K562 (cell line): ENCODE results near the gene CTSW. TPM values are rescaled to one million over a fixed set of nuclear protein-coding genes. Genes with fewer than 3 reads are reported as not detected.

Source experiments
- BRF1 ChIP-seq: IDR thresholded peaks from 3 replicates; pipeline ENCODE4 v1.6.1; 2011; ENCODE audit warnings: borderline replicate concordance, mild to moderate bottlenecking; ENCODE audit not compliant: insufficient read length; ENCODE audit errors: extremely low read depth
- FOXJ3 ChIP-seq: sonication (generic); formaldehyde crosslinking; IDR thresholded peaks from 2 replicates; pipeline ENCODE4 v1.4.0; 2020; ENCODE audit warnings: mild to moderate bottlenecking, missing genetic modification reagents
- MTF1 ChIP-seq: fragments of 250-450 bp; sonication (Bioruptor Pico); IDR thresholded peaks from 2 replicates; pipeline ENCODE4 v1.9.0; 2021; ENCODE audit warnings: moderate library complexity, mild to moderate bottlenecking, inconsistent platforms, borderline replicate concordance
- POLR2AphosphoS2 ChIP-seq: IDR thresholded peaks from 2 replicates; pipeline ENCODE4 v1.6.1; 2012; ENCODE audit warnings: low read length, improper control_type of control experiment
- SMAD2 ChIP-seq: fragments of 150-350 bp; IDR thresholded peaks from 2 replicates; pipeline ENCODE4 v1.6.1; 2014; ENCODE audit warnings: low read depth, mild to moderate bottlenecking, low read length
- SMARCC2 ChIP-seq: fragments of 450-650 bp; IDR thresholded peaks from 2 replicates; pipeline ENCODE4 v1.6.1; 2017; ENCODE audit warnings: antibody characterized with exemption, moderate library complexity, mild to moderate bottlenecking, low read depth
- YBX1 ChIP-seq: fragments of 450-650 bp; IDR thresholded peaks from 2 replicates; pipeline ENCODE4 v1.7.1; 2016; ENCODE audit warnings: mild to moderate bottlenecking
- ZNF311 ChIP-seq: fragments of 250-450 bp; sonication (Bioruptor Pico); IDR thresholded peaks from 2 replicates; pipeline ENCODE4 v1.4.0; 2020; ENCODE audit warnings: mild to moderate bottlenecking, moderate library complexity
- ZNF584 ChIP-seq: fragments of 200-800 bp; sonication (Bioruptor generic); IDR thresholded peaks from 2 replicates; pipeline ENCODE4 v1.6.1; 2016; ENCODE audit warnings: low read depth, mild to moderate bottlenecking, missing genetic modification characterization, missing compliant biosample characterization
- polyA plus RNA-seq, 8 experiments: library from polyadenylated mRNA; depleted of rRNA in 4 of 8; stranded (reverse) in 5 of 8; unstranded in 3 of 8; fragments of >200 nt; fragmentation: Nextera tagmentation in 2 of 8; fragmentation: Illumina TruSeq in 1 of 8; extraction: Ambion mirVana in 2 of 8; extraction: Trizol in 1 of 8; gene quantifications; 2 replicates each; pipeline versions ENCODE4 v1.2.1 to v1.2.3, GENCODE V29; 2011 to 2014; ENCODE audit warnings: inconsistent platforms in 1 of 8, missing spikeins in 1 of 8
- total RNA-seq, 7 experiments: library from RNA; depleted of rRNA in 6 of 7; stranded (reverse); fragments of >200 nt in 6 of 7; fragmentation: Illumina TruSeq in 2 of 7; extraction: Trizol in 2 of 7; gene quantifications; 2 replicates each; pipeline versions ENCODE4 v1.2.1 to v1.2.3, GENCODE V29; 2011 to 2021; ENCODE audit warnings: low replicate concordance in 1 of 7
- TF ChIP-seq, protein P1 (sequence below): fragments of 450-650 bp; IDR thresholded peaks from 2 replicates; pipeline ENCODE4 v1.6.1; 2016; ENCODE audit warnings: borderline replicate concordance
- TF ChIP-seq, protein P2 (sequence below): fragments of 450-650 bp; IDR thresholded peaks from 2 replicates; pipeline ENCODE4 v1.6.1; 2016; ENCODE audit warnings: missing biosample characterization, missing genetic modification characterization
- TF ChIP-seq, protein P3 (sequence below): fragments of 250-450 bp; sonication (Bioruptor Pico); IDR thresholded peaks from 2 replicates; pipeline ENCODE4 v1.9.0; 2021; ENCODE audit warnings: mild to moderate bottlenecking, inconsistent platforms
- TF ChIP-seq, protein P4 (sequence below), 2 experiments: fragments of 450-650 bp; IDR thresholded peaks; 2 replicates each; pipeline ENCODE4 v1.6.1; 2016; ENCODE audit warnings: mild to moderate bottlenecking in 2 of 2, borderline replicate concordance in 1 of 2, low read depth in 1 of 2, moderate library complexity in 1 of 2

Gene CTSW
- total and polyA plus RNA-seq, 9 of the 15 experiments (the other 6 are each of a cell fraction or from before 2014, with no cell fraction given), result 0.04 TPM; not detected in 8

DNA sequence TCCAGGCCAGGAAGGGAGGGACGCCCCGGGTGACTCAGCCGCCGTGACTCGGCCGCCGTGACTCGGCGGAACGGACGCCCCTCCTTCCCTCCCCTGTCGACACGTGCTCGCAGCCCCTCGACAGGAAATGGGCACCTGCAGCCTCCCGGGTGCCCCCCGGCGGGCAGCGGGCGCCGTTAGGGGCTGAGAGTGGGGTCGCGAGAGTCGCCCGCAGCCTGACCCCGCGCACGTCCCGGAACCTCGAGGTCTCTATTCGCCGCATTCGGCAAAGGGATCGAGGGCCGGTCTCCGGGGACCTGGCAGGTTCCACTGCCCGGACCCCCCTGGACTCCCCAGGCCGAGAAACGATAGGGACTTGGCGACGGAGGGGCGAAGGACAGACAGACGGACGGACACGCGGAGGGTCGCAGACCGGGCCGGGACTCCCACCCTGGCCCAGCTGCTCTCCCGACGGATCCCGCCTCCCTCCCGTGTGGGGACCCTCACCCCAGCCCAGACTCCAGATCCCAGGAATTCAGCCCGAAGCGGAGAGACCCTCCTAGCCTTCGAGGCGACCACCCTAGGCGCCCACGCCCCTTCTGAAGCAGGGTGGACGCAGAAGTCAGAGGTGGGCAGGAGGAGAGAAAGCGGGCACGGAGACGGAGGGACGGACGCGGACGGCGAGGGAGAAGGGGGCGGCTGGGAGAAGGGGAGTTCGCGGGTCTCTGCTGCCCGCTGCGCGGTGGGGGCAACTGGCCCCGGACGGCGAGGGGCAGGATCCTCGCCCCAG is 19.9 kb downstream of the CTSW start (continued):
- TF ChIP-seq FOXJ3 (CRISPR knock-in tag) (no peak), SMARCC2 (peak; percentile 45; the same call in 1 of the 2 replicates), ZNF584 (CRISPR knock-in tag) (no peak), BRF1 (no peak), YBX1 (no peak), MTF1 (CRISPR knock-in tag) (no peak), SMAD2 (no peak), POLR2AphosphoS2 (no peak), ZNF311 (CRISPR knock-in tag) (0 out of 2 replicates have a peak, but pooled peaks have one; percentile 52)
- TF ChIP-seq, protein P1, sequence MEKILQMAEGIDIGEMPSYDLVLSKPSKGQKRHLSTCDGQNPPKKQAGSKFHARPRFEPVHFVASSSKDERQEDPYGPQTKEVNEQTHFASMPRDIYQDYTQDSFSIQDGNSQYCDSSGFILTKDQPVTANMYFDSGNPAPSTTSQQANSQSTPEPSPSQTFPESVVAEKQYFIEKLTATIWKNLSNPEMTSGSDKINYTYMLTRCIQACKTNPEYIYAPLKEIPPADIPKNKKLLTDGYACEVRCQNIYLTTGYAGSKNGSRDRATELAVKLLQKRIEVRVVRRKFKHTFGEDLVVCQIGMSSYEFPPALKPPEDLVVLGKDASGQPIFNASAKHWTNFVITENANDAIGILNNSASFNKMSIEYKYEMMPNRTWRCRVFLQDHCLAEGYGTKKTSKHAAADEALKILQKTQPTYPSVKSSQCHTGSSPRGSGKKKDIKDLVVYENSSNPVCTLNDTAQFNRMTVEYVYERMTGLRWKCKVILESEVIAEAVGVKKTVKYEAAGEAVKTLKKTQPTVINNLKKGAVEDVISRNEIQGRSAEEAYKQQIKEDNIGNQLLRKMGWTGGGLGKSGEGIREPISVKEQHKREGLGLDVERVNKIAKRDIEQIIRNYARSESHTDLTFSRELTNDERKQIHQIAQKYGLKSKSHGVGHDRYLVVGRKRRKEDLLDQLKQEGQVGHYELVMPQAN, result peak; percentile 82; the same call in 1 of the 2 replicates
- TF ChIP-seq, protein P2, sequence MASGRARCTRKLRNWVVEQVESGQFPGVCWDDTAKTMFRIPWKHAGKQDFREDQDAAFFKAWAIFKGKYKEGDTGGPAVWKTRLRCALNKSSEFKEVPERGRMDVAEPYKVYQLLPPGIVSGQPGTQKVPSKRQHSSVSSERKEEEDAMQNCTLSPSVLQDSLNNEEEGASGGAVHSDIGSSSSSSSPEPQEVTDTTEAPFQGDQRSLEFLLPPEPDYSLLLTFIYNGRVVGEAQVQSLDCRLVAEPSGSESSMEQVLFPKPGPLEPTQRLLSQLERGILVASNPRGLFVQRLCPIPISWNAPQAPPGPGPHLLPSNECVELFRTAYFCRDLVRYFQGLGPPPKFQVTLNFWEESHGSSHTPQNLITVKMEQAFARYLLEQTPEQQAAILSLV (tag), result no peak
- TF ChIP-seq, protein P3, sequence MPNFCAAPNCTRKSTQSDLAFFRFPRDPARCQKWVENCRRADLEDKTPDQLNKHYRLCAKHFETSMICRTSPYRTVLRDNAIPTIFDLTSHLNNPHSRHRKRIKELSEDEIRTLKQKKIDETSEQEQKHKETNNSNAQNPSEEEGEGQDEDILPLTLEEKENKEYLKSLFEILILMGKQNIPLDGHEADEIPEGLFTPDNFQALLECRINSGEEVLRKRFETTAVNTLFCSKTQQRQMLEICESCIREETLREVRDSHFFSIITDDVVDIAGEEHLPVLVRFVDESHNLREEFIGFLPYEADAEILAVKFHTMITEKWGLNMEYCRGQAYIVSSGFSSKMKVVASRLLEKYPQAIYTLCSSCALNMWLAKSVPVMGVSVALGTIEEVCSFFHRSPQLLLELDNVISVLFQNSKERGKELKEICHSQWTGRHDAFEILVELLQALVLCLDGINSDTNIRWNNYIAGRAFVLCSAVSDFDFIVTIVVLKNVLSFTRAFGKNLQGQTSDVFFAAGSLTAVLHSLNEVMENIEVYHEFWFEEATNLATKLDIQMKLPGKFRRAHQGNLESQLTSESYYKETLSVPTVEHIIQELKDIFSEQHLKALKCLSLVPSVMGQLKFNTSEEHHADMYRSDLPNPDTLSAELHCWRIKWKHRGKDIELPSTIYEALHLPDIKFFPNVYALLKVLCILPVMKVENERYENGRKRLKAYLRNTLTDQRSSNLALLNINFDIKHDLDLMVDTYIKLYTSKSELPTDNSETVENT (CRISPR knock-in tag), result no peak
- TF ChIP-seq, protein P4, sequence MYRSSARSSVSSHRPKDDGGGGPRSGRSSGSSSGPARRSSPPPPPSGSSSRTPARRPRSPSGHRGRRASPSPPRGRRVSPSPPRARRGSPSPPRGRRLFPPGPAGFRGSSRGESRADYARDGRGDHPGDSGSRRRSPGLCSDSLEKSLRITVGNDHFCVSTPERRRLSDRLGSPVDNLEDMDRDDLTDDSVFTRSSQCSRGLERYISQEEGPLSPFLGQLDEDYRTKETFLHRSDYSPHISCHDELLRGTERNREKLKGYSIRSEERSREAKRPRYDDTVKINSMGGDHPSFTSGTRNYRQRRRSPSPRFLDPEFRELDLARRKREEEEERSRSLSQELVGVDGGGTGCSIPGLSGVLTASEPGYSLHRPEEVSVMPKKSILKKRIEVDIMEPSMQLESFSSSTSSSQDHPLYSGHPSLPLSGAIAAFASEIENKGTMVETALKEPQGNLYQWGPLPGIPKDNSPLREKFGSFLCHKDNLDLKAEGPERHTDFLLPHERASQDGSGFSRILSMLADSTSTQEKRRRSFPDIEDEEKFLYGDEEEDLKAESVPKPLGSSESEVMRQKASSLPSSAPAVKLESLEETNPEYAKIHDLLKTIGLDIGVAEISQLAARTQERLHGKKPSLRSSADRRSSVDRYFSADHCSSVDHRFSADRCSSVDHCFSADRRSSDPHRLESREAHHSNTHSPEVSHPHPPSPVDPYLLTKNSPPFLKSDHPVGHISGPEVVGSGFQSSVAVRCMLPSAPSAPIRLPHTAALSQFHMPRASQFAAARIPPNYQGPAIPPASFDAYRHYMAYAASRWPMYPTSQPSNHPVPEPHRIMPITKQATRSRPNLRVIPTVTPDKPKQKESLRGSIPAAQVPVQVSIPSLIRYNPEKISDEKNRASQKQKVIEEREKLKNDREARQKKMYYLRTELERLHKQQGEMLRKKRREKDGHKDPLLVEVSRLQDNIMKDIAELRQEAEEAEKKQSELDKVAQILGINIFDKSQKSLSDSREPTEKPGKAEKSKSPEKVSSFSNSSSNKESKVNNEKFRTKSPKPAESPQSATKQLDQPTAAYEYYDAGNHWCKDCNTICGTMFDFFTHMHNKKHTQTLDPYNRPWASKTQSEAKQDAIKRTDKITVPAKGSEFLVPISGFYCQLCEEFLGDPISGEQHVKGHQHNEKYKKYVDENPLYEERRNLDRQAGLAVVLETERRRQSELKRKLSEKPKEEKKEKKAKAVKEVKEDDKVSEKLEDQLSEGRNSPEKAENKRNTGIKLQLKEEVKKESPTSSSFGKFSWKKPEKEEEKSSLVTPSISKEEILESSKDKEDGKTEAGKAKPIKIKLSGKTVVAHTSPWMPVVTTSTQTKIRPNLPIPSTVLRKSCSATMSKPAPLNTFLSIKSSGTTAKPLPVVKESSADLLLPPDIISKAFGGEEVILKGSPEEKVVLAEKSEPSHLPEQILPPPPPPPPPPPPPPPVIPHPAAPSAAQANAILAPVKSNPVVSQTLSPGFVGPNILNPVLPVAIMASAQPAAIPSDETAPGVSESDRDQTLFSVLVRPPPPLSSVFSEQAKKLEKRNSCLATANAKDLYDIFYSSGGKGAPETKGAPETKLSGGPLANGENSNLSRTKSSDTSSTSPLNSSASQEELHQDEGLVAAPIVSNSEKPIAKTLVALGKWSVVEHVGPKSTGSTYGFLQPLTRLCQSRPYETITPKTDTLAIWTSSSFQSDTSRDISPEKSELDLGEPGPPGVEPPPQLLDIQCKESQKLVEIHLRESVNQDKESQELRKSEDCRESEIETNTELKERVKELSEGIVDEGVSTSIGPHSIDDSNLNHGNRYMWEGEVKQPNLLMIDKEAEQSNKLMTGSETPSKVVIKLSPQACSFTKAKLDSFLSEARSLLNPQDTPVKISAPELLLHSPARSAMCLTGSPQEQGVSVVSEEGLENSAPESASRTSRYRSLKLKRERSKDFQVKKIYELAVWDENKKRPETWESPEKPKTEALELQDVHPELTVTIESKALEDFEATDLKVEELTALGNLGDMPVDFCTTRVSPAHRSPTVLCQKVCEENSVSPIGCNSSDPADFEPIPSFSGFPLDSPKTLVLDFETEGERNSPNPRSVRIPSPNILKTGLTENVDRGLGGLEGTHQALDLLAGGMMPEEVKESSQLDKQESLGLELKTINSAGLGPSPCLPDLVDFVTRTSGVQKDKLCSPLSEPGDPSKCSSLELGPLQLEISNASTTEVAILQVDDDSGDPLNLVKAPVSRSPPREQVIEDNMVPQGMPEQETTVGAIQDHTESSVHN (IDR thresholded peaks at IDR 0.05; ENCODE audit: borderline replicate concordance in 1 of 2, low read depth in 1 of 2), result peak in 1 of 2 experiments; percentile 57; a peak in 2 of 4 replicates
